HepG2 (cell line): ENCODE results near the gene DOCK1. TPM values are rescaled to one million over a fixed set of nuclear protein-coding genes. Genes with fewer than 3 reads are reported as not detected.

Source experiments
- AGO2 ChIP-seq: fragments of 200-400 bp; formaldehyde crosslinking; optimal IDR thresholded peaks from 2 replicates; pipeline ENCODE3; 2017; ENCODE audit warnings: mild to moderate bottlenecking, low read depth, low read length, moderate library complexity
- BCL6 ChIP-seq: IDR thresholded peaks from 2 replicates; pipeline ENCODE4 v1.6.1; 2016; ENCODE audit warnings: missing genetic modification reagents, missing compliant biosample characterization
- ELF3 ChIP-seq: IDR thresholded peaks from 2 replicates; pipeline ENCODE4 v1.6.1; 2016; ENCODE audit warnings: missing genetic modification reagents, missing compliant biosample characterization
- GFI1 ChIP-seq: sonication (generic); formaldehyde crosslinking; IDR thresholded peaks from 2 replicates; pipeline ENCODE4 v1.5.0; 2020; ENCODE audit warnings: missing genetic modification reagents, mild to moderate bottlenecking, borderline replicate concordance
- HDAC2 ChIP-seq: sonication (generic); formaldehyde crosslinking; IDR thresholded peaks from 2 replicates; pipeline ENCODE4 v1.4.0; 2020; ENCODE audit warnings: missing genetic modification reagents
- HMGXB3 ChIP-seq: sonication (generic); formaldehyde crosslinking; IDR thresholded peaks from 2 replicates; pipeline ENCODE4 v1.4.0; 2020; ENCODE audit warnings: missing genetic modification reagents, borderline replicate concordance
- KDM2A ChIP-seq: sonication (generic); formaldehyde crosslinking; IDR thresholded peaks from 2 replicates; pipeline ENCODE4 v1.4.0; 2020; ENCODE audit warnings: low read depth, missing genetic modification reagents, borderline replicate concordance
- KDM4B ChIP-seq: sonication (generic); formaldehyde crosslinking; IDR thresholded peaks from 2 replicates; pipeline ENCODE4 v1.4.0; 2020; ENCODE audit warnings: missing genetic modification reagents
- LCORL ChIP-seq, 2 experiments: fragments of 450-650 bp in 1 of 2; sonication (generic) in 1 of 2; formaldehyde crosslinking in 1 of 2; IDR thresholded peaks; 2 replicates each; pipeline versions ENCODE4 v1.5.0 to v1.6.1; 2017 to 2020; ENCODE audit warnings: antibody characterized with exemption in 1 of 2, missing genetic modification reagents in 1 of 2
- MAFF ChIP-seq: IDR thresholded peaks from 2 replicates; pipeline ENCODE4 v1.6.1; 2011; ENCODE audit warnings: low read depth, low read length, improper control_type of control experiment
- ONECUT2 ChIP-seq: sonication (generic); formaldehyde crosslinking; IDR thresholded peaks from 2 replicates; pipeline ENCODE4 v1.4.0; 2020; ENCODE audit warnings: missing genetic modification reagents
- PAX8 ChIP-seq: sonication (generic); formaldehyde crosslinking; IDR thresholded peaks from 2 replicates; pipeline ENCODE4 v1.8.0; 2022; ENCODE audit warnings: mild to moderate bottlenecking, missing genetic modification reagents, borderline replicate concordance
- PPARG ChIP-seq: conservative IDR thresholded peaks from 2 replicates; pipeline ENCODE4 v1.6.1; 2016; ENCODE audit warnings: missing biosample characterization, missing genetic modification reagents
- RCOR2 ChIP-seq: IDR thresholded peaks from 2 replicates; pipeline ENCODE4 v1.6.1; 2016; ENCODE audit warnings: missing biosample characterization, missing genetic modification reagents
- RXRA ChIP-seq: sonication (generic); formaldehyde crosslinking; IDR thresholded peaks from 2 replicates; pipeline ENCODE4 v1.5.1; 2020; ENCODE audit warnings: missing genetic modification reagents
- SALL1 ChIP-seq: sonication (generic); formaldehyde crosslinking; IDR thresholded peaks from 2 replicates; pipeline ENCODE4 v1.8.0; 2022; ENCODE audit warnings: mild to moderate bottlenecking, missing genetic modification reagents
- TEAD3 ChIP-seq: optimal IDR thresholded peaks from 2 replicates; pipeline ENCODE3; 2016; ENCODE audit warnings: borderline replicate concordance
- ZEB1 ChIP-seq: IDR thresholded peaks from 2 replicates; pipeline ENCODE4 v1.6.1; 2012; ENCODE audit warnings: mild to moderate bottlenecking, low read depth, inconsistent platforms; ENCODE audit not compliant: insufficient replicate concordance
- ZNF577 ChIP-seq: sonication (generic); formaldehyde crosslinking; IDR thresholded peaks from 2 replicates; pipeline ENCODE4 v1.4.0; 2020; ENCODE audit warnings: mild to moderate bottlenecking, low read depth, missing genetic modification reagents, borderline replicate concordance
- ZNF883 ChIP-seq: sonication (generic); formaldehyde crosslinking; IDR thresholded peaks from 2 replicates; pipeline ENCODE4 v1.5.1; 2020; ENCODE audit warnings: mild to moderate bottlenecking, missing genetic modification reagents; ENCODE audit errors: not compliant biosample characterization
- polyA plus RNA-seq, 8 experiments: library from polyadenylated mRNA; depleted of rRNA in 3 of 8; stranded (reverse) in 7 of 8; unstranded in 1 of 8; fragments of >200 nt; fragmentation: Illumina TruSeq in 4 of 8; extraction: Trizol in 4 of 8; gene quantifications; 2 replicates each; pipeline versions ENCODE4 v1.2.1 to v1.2.3, GENCODE V29; 2011 to 2016; ENCODE audit warnings: low read depth in 4 of 8, missing spikeins in 1 of 8, mixed read lengths in 1 of 8; ENCODE audit not compliant: insufficient read depth in 1 of 8
- total RNA-seq, 5 experiments: library from RNA; depleted of rRNA; stranded (reverse); fragments of >200 nt; fragmentation: Illumina TruSeq; extraction: Trizol; gene quantifications; 2 replicates each; pipeline ENCODE4 v1.2.3, GENCODE V29; 2016; ENCODE audit warnings: low read depth in 1 of 5
- TF ChIP-seq, protein P1 (sequence below): sonication (generic); formaldehyde crosslinking; IDR thresholded peaks from 2 replicates; pipeline ENCODE4 v1.4.0; 2020; ENCODE audit warnings: missing genetic modification reagents

DOCK1 gene
- total and polyA plus RNA-seq, 2 of the 13 experiments (the other 11 are each of a cell fraction or from before 2014, with no cell fraction given), result 8.3 to 25.5 TPM

GRCh38 chr10:127033216-127034033 lies 128.2 kb downstream of the DOCK1 start (continued):
- TF ChIP-seq RCOR2 (CRISPR knock-in tag) (0 out of 2 replicates have a peak, but pooled peaks have one; percentile 35), PPARG (CRISPR knock-in tag) (peak; percentile 66; the same call in 1 of the 2 replicates), HMGXB3 (CRISPR knock-in tag) (0 out of 2 replicates have a peak, but pooled peaks have one; percentile 49), MAFF (0 out of 2 replicates have a peak, but pooled peaks have one; percentile 5), TEAD3 (CRISPR knock-in tag) (peak; percentile 65), ZEB1 (no peak), ZNF577 (CRISPR knock-in tag) (no peak), ELF3 (CRISPR knock-in tag) (0 out of 2 replicates have a peak, but pooled peaks have one; percentile 34), AGO2 (no peak), GFI1 (0 out of 2 replicates have a peak, but pooled peaks have one; percentile 30), BCL6 (CRISPR knock-in tag) (peak; percentile 45), RXRA (CRISPR knock-in tag) (peak; percentile 42; the same call in 1 of the 2 replicates), LCORL (IDR thresholded peaks at IDR 0.05) (no peak), LCORL (CRISPR knock-in tag; IDR thresholded peaks at IDR 0.05) (peak; percentile 86), SALL1 (CRISPR knock-in tag) (peak; percentile 65), ONECUT2 (CRISPR knock-in tag) (no peak), KDM4B (CRISPR knock-in tag) (no peak), KDM2A (peak; percentile 37; the same call in 1 of the 2 replicates), PAX8 (CRISPR knock-in tag) (0 out of 2 replicates have a peak, but pooled peaks have one; percentile 38), HDAC2 (CRISPR knock-in tag) (peak; percentile 72; the same call in 1 of the 2 replicates), ZNF883 (peak; percentile 26)
- TF ChIP-seq, protein P1, sequence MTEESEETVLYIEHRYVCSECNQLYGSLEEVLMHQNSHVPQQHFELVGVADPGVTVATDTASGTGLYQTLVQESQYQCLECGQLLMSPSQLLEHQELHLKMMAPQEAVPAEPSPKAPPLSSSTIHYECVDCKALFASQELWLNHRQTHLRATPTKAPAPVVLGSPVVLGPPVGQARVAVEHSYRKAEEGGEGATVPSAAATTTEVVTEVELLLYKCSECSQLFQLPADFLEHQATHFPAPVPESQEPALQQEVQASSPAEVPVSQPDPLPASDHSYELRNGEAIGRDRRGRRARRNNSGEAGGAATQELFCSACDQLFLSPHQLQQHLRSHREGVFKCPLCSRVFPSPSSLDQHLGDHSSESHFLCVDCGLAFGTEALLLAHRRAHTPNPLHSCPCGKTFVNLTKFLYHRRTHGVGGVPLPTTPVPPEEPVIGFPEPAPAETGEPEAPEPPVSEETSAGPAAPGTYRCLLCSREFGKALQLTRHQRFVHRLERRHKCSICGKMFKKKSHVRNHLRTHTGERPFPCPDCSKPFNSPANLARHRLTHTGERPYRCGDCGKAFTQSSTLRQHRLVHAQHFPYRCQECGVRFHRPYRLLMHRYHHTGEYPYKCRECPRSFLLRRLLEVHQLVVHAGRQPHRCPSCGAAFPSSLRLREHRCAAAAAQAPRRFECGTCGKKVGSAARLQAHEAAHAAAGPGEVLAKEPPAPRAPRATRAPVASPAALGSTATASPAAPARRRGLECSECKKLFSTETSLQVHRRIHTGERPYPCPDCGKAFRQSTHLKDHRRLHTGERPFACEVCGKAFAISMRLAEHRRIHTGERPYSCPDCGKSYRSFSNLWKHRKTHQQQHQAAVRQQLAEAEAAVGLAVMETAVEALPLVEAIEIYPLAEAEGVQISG (CRISPR knock-in tag), result peak; percentile 47; the same call in 1 of the 2 replicates
